Measurements from ENCODE around the gene FAM229A. TPM values are rescaled to one million over a fixed set of nuclear protein-coding genes. Genes with fewer than 3 reads are reported as not detected.

Gene FAM229A
- total RNA-seq, 4 donors from 2014 or later = 2.5 to 13.4 (median 5.4) TPM

- DNase-seq (ENCODE audit: low spot score) = no peak
- TF ChIP-seq, protein P1, sequence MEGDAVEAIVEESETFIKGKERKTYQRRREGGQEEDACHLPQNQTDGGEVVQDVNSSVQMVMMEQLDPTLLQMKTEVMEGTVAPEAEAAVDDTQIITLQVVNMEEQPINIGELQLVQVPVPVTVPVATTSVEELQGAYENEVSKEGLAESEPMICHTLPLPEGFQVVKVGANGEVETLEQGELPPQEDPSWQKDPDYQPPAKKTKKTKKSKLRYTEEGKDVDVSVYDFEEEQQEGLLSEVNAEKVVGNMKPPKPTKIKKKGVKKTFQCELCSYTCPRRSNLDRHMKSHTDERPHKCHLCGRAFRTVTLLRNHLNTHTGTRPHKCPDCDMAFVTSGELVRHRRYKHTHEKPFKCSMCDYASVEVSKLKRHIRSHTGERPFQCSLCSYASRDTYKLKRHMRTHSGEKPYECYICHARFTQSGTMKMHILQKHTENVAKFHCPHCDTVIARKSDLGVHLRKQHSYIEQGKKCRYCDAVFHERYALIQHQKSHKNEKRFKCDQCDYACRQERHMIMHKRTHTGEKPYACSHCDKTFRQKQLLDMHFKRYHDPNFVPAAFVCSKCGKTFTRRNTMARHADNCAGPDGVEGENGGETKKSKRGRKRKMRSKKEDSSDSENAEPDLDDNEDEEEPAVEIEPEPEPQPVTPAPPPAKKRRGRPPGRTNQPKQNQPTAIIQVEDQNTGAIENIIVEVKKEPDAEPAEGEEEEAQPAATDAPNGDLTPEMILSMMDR (IDR thresholded peaks at IDR 0.05) = no peak
- no peak for ATAC-seq (ENCODE audit: low FRiP score)
These were observed 22.8 kb downstream of the FAM229A start for GRCh38 chr1:32339363-32339978.

- DNase-seq (ENCODE audit: low spot score) (no peak), ATAC-seq (ENCODE audit: low FRiP score) (no peak)
- TF ChIP-seq, protein P1 (IDR thresholded peaks at IDR 0.05) = no peak
These were observed 23.6 kb downstream of the FAM229A start for GRCh38 chr1:32338637-32339145.

GRCh38 chr1:32337855-32338636, 24.2 kb downstream of the FAM229A start:
- no peak for DNase-seq (ENCODE audit: low spot score)
- no peak for ATAC-seq (ENCODE audit: low FRiP score)
- TF ChIP-seq, protein P1 (IDR thresholded peaks at IDR 0.05) = no peak

DNA sequence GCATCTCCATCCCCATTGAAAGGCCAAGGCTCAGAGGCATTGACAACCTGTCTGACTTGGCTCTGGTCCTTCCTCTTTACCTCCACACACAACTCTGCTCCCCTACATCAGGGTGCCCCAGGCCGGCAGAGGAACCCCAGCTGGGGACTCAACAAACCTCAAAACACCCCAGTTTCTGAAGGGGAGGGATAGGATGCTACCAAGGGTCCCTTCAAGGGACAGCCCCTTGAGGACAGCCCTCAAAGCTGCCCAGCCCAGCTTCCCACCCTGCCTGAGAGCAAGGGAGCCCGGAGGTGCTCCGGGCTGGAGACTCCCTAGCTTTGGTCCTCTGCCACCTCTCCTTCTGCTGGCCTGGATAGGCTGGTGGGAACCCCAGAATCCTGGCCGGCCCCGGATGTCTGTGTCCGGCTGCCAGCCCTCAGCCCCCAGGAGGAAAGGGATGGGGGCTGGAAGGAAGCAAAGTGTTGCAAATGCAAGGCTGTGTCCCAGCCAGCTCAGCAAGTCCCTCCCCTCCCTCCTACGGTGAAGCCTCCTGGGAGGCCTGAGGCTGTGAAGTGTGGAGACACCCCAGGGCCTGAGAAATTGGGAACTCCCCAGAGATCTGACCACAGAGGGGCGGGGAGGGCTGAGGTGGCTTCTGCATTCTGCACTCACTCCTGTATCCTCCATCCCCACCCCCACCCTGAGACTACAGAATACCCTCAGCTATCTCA, 25.2 kb downstream of the FAM229A start:
- no peak for ATAC-seq (ENCODE audit: low FRiP score)

GRCh38 chr1:32336591-32336932, 25.7 kb downstream of the FAM229A start:
- DNase-seq (ENCODE audit: low spot score) = no peak
- peak; percentile 2 for ATAC-seq (ENCODE audit: low FRiP score)
- TF ChIP-seq, protein P1 (IDR thresholded peaks at IDR 0.05) = no peak

More for the DNA sequence above, 25.2 kb downstream of the FAM229A start:
- DNase-seq (ENCODE audit: low spot score) = no peak
- TF ChIP-seq, protein P1 (IDR thresholded peaks at IDR 0.05) = no peak

- TF ChIP-seq, protein P1 (IDR thresholded peaks at IDR 0.05) = no peak
- DNase-seq (ENCODE audit: low spot score) (peak; percentile 53), ATAC-seq (ENCODE audit: low FRiP score) (peak; percentile 55)
These were observed 26.3 kb downstream of the FAM229A start, which contains the start of gene MARCKSL1 for GRCh38 chr1:32335790-32336590. MARCKSL1 (minus strand) TSS chr1:32336233; CDS start chr1:32336033, 200 bp downstream.

Measured in omental fat pad (tissue), 4 donors.